Mesothelial cell of epicardium (in vitro differentiated cells): Measurements from ENCODE around the gene TMEM107. TPM values are rescaled to one million over a fixed set of nuclear protein-coding genes. Genes with fewer than 3 reads are reported as not detected.

Experiments used
- DNase-seq, 2 experiments: peaks; one replicate each; pipeline ENCODE4 v3.0.0; 2021; ENCODE audit warnings: low spot score in 2 of 2; ENCODE audit not compliant: unreplicated experiment in 2 of 2
- H3K27ac Mint-ChIP-seq: 2 replicates; pipeline ENCODE4 v1.8.0; 2021; ENCODE audit warnings: mixed read lengths
- H3K27me3 Mint-ChIP-seq: 2 replicates; pipeline ENCODE4 v1.8.0; 2021; ENCODE audit warnings: low read depth, mixed read lengths
- H3K36me3 Mint-ChIP-seq: 2 replicates; pipeline ENCODE4 v1.8.0; 2021; ENCODE audit warnings: mixed read lengths
- H3K4me1 Mint-ChIP-seq: 2 replicates; pipeline ENCODE4 v1.8.0; 2021; ENCODE audit warnings: mixed read lengths
- H3K4me3 Mint-ChIP-seq: 2 replicates; pipeline ENCODE4 v1.8.0; 2021; ENCODE audit warnings: mild to moderate bottlenecking, moderate library complexity, mixed read lengths
- H3K9me3 Mint-ChIP-seq: 2 replicates; pipeline ENCODE4 v1.8.0; 2021; ENCODE audit warnings: mixed read lengths
- CTCF ChIP-seq: fragments of 200-600 bp; sonication (generic); IDR thresholded peaks from one replicate; pipeline ENCODE4 v1.5.0; 2021; ENCODE audit warnings: antibody characterized with exemption; ENCODE audit not compliant: unreplicated experiment
- total RNA-seq: library from RNA; stranded (reverse); gene quantifications from 3 replicates; pipeline ENCODE4 v1.2.1, GENCODE V29; 2021

The TMEM107 gene
- total RNA-seq, 1 donor from 2014 or later: 23.2 TPM

- DNase-seq: peak; percentile 82 to 89
- no peak for TF ChIP-seq CTCF
- Mint-ChIP-seq H3K27me3 (no peaks in the 10 kb centered on the region), H3K27ac (no peak within 1 kb of the TSS), H3K4me3 (peak within 1 kb of the TSS; percentile 91), H3K36me3 (peaks cover 11% of the 10 kb centered on the region), H3K9me3 (no peaks in the 10 kb centered on the region), H3K4me1 (peaks cover 23% of the 10 kb centered on the region)
Observed at GRCh38 chr17:8152112-8152775, 23.9 kb downstream of the TMEM107 start, which contains the start of gene PER1. Gene PER1 (minus strand): TSS chr17:8152404. CDS start chr17:8150706, 1,698 bp downstream.

- DNase-seq: peak in 1 of 2 experiments; percentile 69
- H3K27me3 Mint-ChIP-seq: no peaks in the 10 kb centered on the region
- H3K4me3 Mint-ChIP-seq: peak overlapping the region; percentile 91
- no peak for TF ChIP-seq CTCF
- H3K9me3 Mint-ChIP-seq: no peaks in the 10 kb centered on the region
- no peak overlapping the region for H3K27ac Mint-ChIP-seq
- H3K36me3 Mint-ChIP-seq: peaks cover 15% of the 10 kb centered on the region
- H3K4me1 Mint-ChIP-seq: peaks cover 23% of the 10 kb centered on the region
Observed at GRCh38 chr17:8151641-8152111, 24.5 kb downstream of the TMEM107 start.

GRCh38 chr17:8151120-8151640 is 25.0 kb downstream of the TMEM107 start:
- peaks cover 23% of the 10 kb centered on the region for H3K4me1 Mint-ChIP-seq
- TF ChIP-seq CTCF: no peak
- no peaks in the 10 kb centered on the region for H3K27me3 Mint-ChIP-seq
- no peaks in the 10 kb centered on the region for H3K9me3 Mint-ChIP-seq
- peak; percentile 72 to 81 for DNase-seq
- no peak overlapping the region for H3K27ac Mint-ChIP-seq
- peak overlapping the region; percentile 91 for H3K4me3 Mint-ChIP-seq
- H3K36me3 Mint-ChIP-seq: peaks cover 20% of the 10 kb centered on the region

GRCh38 chr17:8150194-8151119 is 25.7 kb downstream of the TMEM107 start:
- no peaks in the 10 kb centered on the region for H3K9me3 Mint-ChIP-seq
- no peak overlapping the region for H3K27ac Mint-ChIP-seq
- peak overlapping the region; percentile 91 for H3K4me3 Mint-ChIP-seq
- H3K4me1 Mint-ChIP-seq: peaks cover 23% of the 10 kb centered on the region
- no peaks in the 10 kb centered on the region for H3K27me3 Mint-ChIP-seq
- no peak for DNase-seq
- TF ChIP-seq CTCF: no peak
- H3K36me3 Mint-ChIP-seq: peaks cover 23% of the 10 kb centered on the region

GRCh38 chr17:8149419-8150193 is 26.6 kb downstream of the TMEM107 start:
- H3K27me3 Mint-ChIP-seq: no peaks in the 10 kb centered on the region
- peaks cover 24% of the 10 kb centered on the region for H3K36me3 Mint-ChIP-seq
- H3K4me3 Mint-ChIP-seq: no peak overlapping the region
- no peak for DNase-seq
- no peak for TF ChIP-seq CTCF
- no peak overlapping the region for H3K27ac Mint-ChIP-seq
- peaks cover 23% of the 10 kb centered on the region for H3K4me1 Mint-ChIP-seq
- H3K9me3 Mint-ChIP-seq: no peaks in the 10 kb centered on the region
